SU-DHL-6 (cell line): ENCODE data around the gene ECSCR.

Experiments used
- EZH2phosphoT487 ChIP-seq: fragments of 200-600 bp; sonication (generic), shearing (Covaris generic); conservative IDR thresholded peaks from 2 replicates; pipeline ENCODE4 v1.6.1; 2018; ENCODE audit warnings: mild to moderate bottlenecking, antibody characterized with exemption, low read length, moderate library complexity, mixed read lengths
- TF ChIP-seq, protein P1 (sequence below): fragments of 200-600 bp; sonication (generic); IDR thresholded peaks from one replicate; pipeline ENCODE4 v1.5.1; 2017; ENCODE audit warnings: antibody characterized with exemption, mild to moderate bottlenecking, low read length, moderate library complexity; ENCODE audit not compliant: insufficient read depth, poor library complexity, severe bottlenecking

DNA sequence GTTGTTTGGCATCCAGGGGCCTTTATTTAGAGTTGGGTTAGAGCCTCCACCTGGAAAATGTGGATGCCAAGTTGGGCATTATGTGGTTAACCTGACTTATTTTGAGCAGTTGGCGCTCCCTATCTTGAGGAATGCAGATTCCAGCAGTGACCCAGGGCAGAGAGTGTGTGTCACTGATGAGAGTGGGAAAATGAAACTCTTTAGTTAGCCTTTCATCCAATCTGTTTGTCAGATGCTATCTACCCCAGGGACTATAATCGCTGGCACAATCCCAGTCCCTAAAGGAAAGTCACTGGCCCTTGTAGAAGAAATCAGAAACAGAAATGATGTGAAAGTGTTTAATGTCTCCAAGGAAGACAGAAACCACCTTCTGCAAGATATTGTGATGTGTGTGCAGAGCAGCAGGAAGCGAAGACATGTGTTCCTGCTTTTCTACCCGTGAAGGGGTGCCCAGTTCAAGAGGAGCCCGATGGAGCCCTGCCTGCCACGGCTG lies 30.2 kb upstream of the ECSCR start:
- TF ChIP-seq, protein P1, sequence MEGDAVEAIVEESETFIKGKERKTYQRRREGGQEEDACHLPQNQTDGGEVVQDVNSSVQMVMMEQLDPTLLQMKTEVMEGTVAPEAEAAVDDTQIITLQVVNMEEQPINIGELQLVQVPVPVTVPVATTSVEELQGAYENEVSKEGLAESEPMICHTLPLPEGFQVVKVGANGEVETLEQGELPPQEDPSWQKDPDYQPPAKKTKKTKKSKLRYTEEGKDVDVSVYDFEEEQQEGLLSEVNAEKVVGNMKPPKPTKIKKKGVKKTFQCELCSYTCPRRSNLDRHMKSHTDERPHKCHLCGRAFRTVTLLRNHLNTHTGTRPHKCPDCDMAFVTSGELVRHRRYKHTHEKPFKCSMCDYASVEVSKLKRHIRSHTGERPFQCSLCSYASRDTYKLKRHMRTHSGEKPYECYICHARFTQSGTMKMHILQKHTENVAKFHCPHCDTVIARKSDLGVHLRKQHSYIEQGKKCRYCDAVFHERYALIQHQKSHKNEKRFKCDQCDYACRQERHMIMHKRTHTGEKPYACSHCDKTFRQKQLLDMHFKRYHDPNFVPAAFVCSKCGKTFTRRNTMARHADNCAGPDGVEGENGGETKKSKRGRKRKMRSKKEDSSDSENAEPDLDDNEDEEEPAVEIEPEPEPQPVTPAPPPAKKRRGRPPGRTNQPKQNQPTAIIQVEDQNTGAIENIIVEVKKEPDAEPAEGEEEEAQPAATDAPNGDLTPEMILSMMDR = no peak
- TF ChIP-seq EZH2phosphoT487 = no peak
